ENCODE measurements around the gene CPNE1.

DNA sequence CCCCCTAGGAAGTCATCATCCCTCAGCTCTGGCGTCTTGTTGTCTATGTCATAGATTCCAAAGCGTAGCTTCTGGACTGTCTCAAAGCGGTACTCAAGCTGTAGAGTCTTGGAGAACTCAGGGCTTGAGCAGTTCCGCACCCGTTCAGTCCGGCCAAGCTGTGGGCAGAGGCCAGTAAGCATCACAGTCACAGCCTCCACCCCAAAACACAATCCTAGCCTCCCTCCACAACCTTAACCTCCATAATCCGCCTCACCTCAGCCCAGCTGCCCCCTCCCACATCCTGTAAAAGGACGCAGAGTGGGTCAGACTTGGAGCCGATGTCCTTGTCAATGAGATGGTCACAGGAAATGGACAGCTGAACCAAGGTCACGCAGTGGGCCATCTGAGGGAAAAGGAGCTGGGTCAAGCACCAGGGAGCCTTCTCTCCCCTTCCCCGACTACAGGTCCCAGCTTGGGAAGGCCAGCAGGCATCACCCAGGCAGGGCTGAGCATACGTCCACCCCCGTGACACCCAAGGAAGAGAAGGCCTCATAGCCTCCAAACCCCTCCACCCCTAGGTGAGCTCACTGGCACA is 32.1 kb downstream of the CPNE1 start:
- TF ChIP-seq, protein P1, sequence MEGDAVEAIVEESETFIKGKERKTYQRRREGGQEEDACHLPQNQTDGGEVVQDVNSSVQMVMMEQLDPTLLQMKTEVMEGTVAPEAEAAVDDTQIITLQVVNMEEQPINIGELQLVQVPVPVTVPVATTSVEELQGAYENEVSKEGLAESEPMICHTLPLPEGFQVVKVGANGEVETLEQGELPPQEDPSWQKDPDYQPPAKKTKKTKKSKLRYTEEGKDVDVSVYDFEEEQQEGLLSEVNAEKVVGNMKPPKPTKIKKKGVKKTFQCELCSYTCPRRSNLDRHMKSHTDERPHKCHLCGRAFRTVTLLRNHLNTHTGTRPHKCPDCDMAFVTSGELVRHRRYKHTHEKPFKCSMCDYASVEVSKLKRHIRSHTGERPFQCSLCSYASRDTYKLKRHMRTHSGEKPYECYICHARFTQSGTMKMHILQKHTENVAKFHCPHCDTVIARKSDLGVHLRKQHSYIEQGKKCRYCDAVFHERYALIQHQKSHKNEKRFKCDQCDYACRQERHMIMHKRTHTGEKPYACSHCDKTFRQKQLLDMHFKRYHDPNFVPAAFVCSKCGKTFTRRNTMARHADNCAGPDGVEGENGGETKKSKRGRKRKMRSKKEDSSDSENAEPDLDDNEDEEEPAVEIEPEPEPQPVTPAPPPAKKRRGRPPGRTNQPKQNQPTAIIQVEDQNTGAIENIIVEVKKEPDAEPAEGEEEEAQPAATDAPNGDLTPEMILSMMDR (IDR thresholded peaks at IDR 0.05), result no peak
- no peak for TF ChIP-seq POLR2A (IDR thresholded peaks at IDR 0.05)
